Keratinocyte (primary cell): ENCODE measurements around the gene GABPB2. TPM values are rescaled to one million over a fixed set of nuclear protein-coding genes. Genes with fewer than 3 reads are reported as not detected.

Experiments
- DNase-seq: peaks from one replicate; pipeline ENCODE4 v3.0.0-alpha.2; 2011; ENCODE audit warnings: low read depth, missing footprints, low spot score
- FAIRE-seq: peaks from 2 replicates; lab custom pipeline; 2011; peaks lifted over from hg19 to GRCh38; lab: Jason Lieb, UNC
- H2AFZ ChIP-seq: 2 replicates; pipeline ENCODE4 v1.6.0; 2012; ENCODE audit warnings: low read length, control low read depth, inconsistent platforms; ENCODE audit not compliant: control insufficient read depth
- H3K27ac ChIP-seq: 2 replicates; pipeline ENCODE4 v1.5.1; 2011; ENCODE audit warnings: low read length; ENCODE audit not compliant: control insufficient read depth, insufficient read depth
- H3K27me3 ChIP-seq: 3 replicates; pipeline ENCODE4 v1.6.0; 2011; ENCODE audit warnings: low read length; ENCODE audit not compliant: control insufficient read depth, insufficient read depth; ENCODE audit errors: extremely low read depth
- H3K36me3 ChIP-seq, 2 experiments: 2 replicates in 1 of 2; 3 replicates in 1 of 2; pipeline ENCODE4 v1.5.1; 2011; ENCODE audit warnings: low read length in 2 of 2, mild to moderate bottlenecking in 1 of 2; ENCODE audit not compliant: control insufficient read depth in 2 of 2, insufficient read depth in 2 of 2; ENCODE audit errors: extremely low read depth in 1 of 2
- H3K4me1 ChIP-seq: 3 replicates; pipeline ENCODE4 v1.5.1; 2011; ENCODE audit warnings: low read length; ENCODE audit not compliant: control insufficient read depth, insufficient read depth; ENCODE audit errors: extremely low read depth
- H3K4me2 ChIP-seq: 3 replicates; pipeline ENCODE4 v1.6.0; 2011; ENCODE audit warnings: low read depth, low read length; ENCODE audit not compliant: control insufficient read depth, insufficient read depth; ENCODE audit errors: extremely low read depth
- H3K4me3 ChIP-seq, 3 experiments: fragments of 200-600 bp in 1 of 3; sonication (generic) in 1 of 3; 2 replicates in 2 of 3; 3 replicates in 1 of 3; pipeline ENCODE4 v1.5.1; 2011 to 2016; ENCODE audit warnings: low read length in 3 of 3, mild to moderate bottlenecking in 3 of 3, control low read depth in 2 of 3, inconsistent platforms in 1 of 3, low read depth in 1 of 3, mixed read lengths in 1 of 3, mixed run types in 1 of 3, moderate library complexity in 1 of 3; ENCODE audit not compliant: control insufficient read depth in 2 of 3, insufficient read depth in 2 of 3; ENCODE audit errors: extremely low read depth in 1 of 3
- H3K79me2 ChIP-seq: 2 replicates; pipeline ENCODE4 v1.6.0; 2012; ENCODE audit warnings: low read length; ENCODE audit not compliant: control insufficient read depth, insufficient read depth
- H3K9ac ChIP-seq: 3 replicates; pipeline ENCODE4 v1.6.0; 2011; ENCODE audit warnings: low read length; ENCODE audit not compliant: control insufficient read depth, insufficient read depth; ENCODE audit errors: extremely low read depth
- H3K9me1 ChIP-seq: 3 replicates; pipeline ENCODE4 v1.6.0; 2011; ENCODE audit warnings: low read length; ENCODE audit not compliant: control insufficient read depth, insufficient read depth; ENCODE audit errors: extremely low read depth
- H3K9me3 ChIP-seq: 2 replicates; pipeline ENCODE4 v1.5.1; 2012; ENCODE audit warnings: low read depth, low read length; ENCODE audit not compliant: control insufficient read depth
- H4K20me1 ChIP-seq: 3 replicates; pipeline ENCODE4 v1.6.0; 2011; ENCODE audit warnings: low read length; ENCODE audit not compliant: control insufficient read depth, insufficient read depth; ENCODE audit errors: extremely low read depth
- CTCF ChIP-seq, 3 experiments: IDR thresholded peaks in 1 of 3; conservative IDR thresholded peaks in 1 of 3; optimal IDR thresholded peaks in 1 of 3; 2 replicates in 2 of 3; 3 replicates in 1 of 3; pipeline versions ENCODE3 to v1.5.1; 2011; ENCODE audit warnings: low read length in 3 of 3, mild to moderate bottlenecking in 3 of 3, moderate library complexity in 2 of 3, control low read depth in 1 of 3, inconsistent platforms in 1 of 3; ENCODE audit not compliant: insufficient read depth in 2 of 3; ENCODE audit errors: extremely low read depth in 1 of 3
- EZH2 ChIP-seq: IDR thresholded peaks from one replicate; pipeline ENCODE4 v1.6.1; 2012; ENCODE audit warnings: inconsistent platforms, mild to moderate bottlenecking, low read length, moderate library complexity
- dilution Hi-C: fragments of 300-500 bp; cut with MboI; formaldehyde crosslinking; loops from one replicate; pipeline ENCODE4 v1.7.0; 2020; ENCODE audit warnings: low sequenced_read_pairs; ENCODE audit not compliant: extremely low pct_ligation_motif_present
- polyA plus RNA-seq, 5 experiments: library from polyadenylated mRNA; depleted of rRNA in 3 of 5; stranded (reverse) in 3 of 5; stranded (forward) in 1 of 5; unstranded in 1 of 5; fragments of >200 nt; gene quantifications; 1 replicate in 1 of 5; 2 replicates in 3 of 5; 3 replicates in 1 of 5; pipeline versions ENCODE4 v1.2.1 to v1.2.3, GENCODE V29; 2011 to 2012; ENCODE audit warnings: missing spikeins in 2 of 5, low read depth in 1 of 5, low replicate concordance in 1 of 5

GABPB2 gene
- polyA plus RNA-seq, 1 donor (not counting 4 experiments of a cell fraction or from before 2014, with no cell fraction given) = 13.3 TPM

- Histone ChIP-seq H3K79me2 (no peaks in the 10 kb centered on the region), H3K9me1 (no peaks in the 10 kb centered on the region), H3K27me3 (peaks cover 23% of the 10 kb centered on the region), H3K9ac (no peak overlapping the region), H3K4me3 (no peak overlapping the region), H2AFZ (no peak overlapping the region), H3K4me2 (no peak overlapping the region), H4K20me1 (no peaks in the 10 kb centered on the region), H3K27ac (no peak overlapping the region), H3K4me1 (peaks cover 10% of the 10 kb centered on the region), H3K9me3 (no peaks in the 10 kb centered on the region), H3K36me3 (no peaks in the 10 kb centered on the region)
- FAIRE-seq (no peak), DNase-seq (no peak)
- dilution Hi-C loops = no loop called here
- TF ChIP-seq CTCF (optimal IDR thresholded peaks at IDR 0.05 in 1 of 3, IDR thresholded peaks at IDR 0.05 in 1 of 3, conservative IDR thresholded peaks at IDR 0.05 in 1 of 3; ENCODE audit: extremely low read depth in 1 of 3, insufficient read depth in 2 of 3, low read length in 3 of 3) (no peak), EZH2 (no peak)
Measured at GRCh38 chr1:151134991-151135390, 64.4 kb downstream of the GABPB2 start.

GRCh38 chr1:151135433-151136385 lies 65.1 kb downstream of the GABPB2 start:
- peaks cover 10% of the 10 kb centered on the region for H3K4me1 ChIP-seq
- H3K9ac ChIP-seq = no peak overlapping the region
- H3K9me1 ChIP-seq = no peaks in the 10 kb centered on the region
- dilution Hi-C loops = no loop called here
- H3K36me3 ChIP-seq = no peaks in the 10 kb centered on the region
- H3K4me2 ChIP-seq = no peak overlapping the region
- no peak overlapping the region for H3K4me3 ChIP-seq
- H3K27ac ChIP-seq = no peak overlapping the region
- no peaks in the 10 kb centered on the region for H3K9me3 ChIP-seq
- no peaks in the 10 kb centered on the region for H3K79me2 ChIP-seq
- no peak for TF ChIP-seq CTCF (optimal IDR thresholded peaks at IDR 0.05 in 1 of 3, IDR thresholded peaks at IDR 0.05 in 1 of 3, conservative IDR thresholded peaks at IDR 0.05 in 1 of 3; ENCODE audit: extremely low read depth in 1 of 3, insufficient read depth in 2 of 3, low read length in 3 of 3)
- TF ChIP-seq EZH2 = no peak
- DNase-seq (no peak), FAIRE-seq (no peak)
- peaks cover 23% of the 10 kb centered on the region for H3K27me3 ChIP-seq
- H4K20me1 ChIP-seq = no peaks in the 10 kb centered on the region
- H2AFZ ChIP-seq = no peak overlapping the region
